B cell (primary cell): Measurements from ENCODE around the gene ANKFN1. TPM values are rescaled to one million over a fixed set of nuclear protein-coding genes. Genes with fewer than 3 reads are reported as not detected.

Experiments
- ATAC-seq: fragments of 200-7000 bp; cut with Tn5 transposase; one replicate; pipeline ENCODE4 v1.10.0; 2021; ENCODE audit warnings: low read depth, mild to moderate bottlenecking, moderate number of reproducible peaks, moderate library complexity
- CTCF ChIA-PET: fragments of 350-600 bp; sonication (Branson Sonifier 250); formaldehyde crosslinking; loops from one replicate; lab custom pipeline; 2021; ENCODE audit warnings: antibody characterized with exemption, inconsistent platforms; lab: Charles Lee
- POLR2A ChIA-PET: fragments of 350-600 bp; sonication (Branson Sonifier 250); formaldehyde crosslinking; loops from one replicate; lab custom pipeline; 2021; ENCODE audit warnings: antibody characterized with exemption; lab: Charles Lee
- DNase-seq: peaks from one replicate; pipeline ENCODE4 v3.0.0; 2013
- H2AFZ ChIP-seq: 2 replicates; pipeline ENCODE4 v1.6.1; 2012; ENCODE audit warnings: mild to moderate bottlenecking, low read depth, low read length; ENCODE audit not compliant: insufficient read depth, poor library complexity, severe bottlenecking
- H3K27ac ChIP-seq, 2 donors: 1 replicate in 1 of 2; 2 replicates in 1 of 2; pipeline ENCODE4 v1.5.1; 2012 to 2013; ENCODE audit warnings: low read length in 2 of 2, mild to moderate bottlenecking in 2 of 2, moderate library complexity in 1 of 2
- H3K27me3 ChIP-seq, 4 experiments: fragments of 200-600 bp in 1 of 4; sonication (generic) in 1 of 4; replicated peaks in 1 of 4; 1 replicate in 2 of 4; 2 replicates in 2 of 4; pipeline versions ENCODE4 v1.6.1 to v1.7.0; 2013 to 2016; ENCODE audit warnings: low read length in 3 of 4, mild to moderate bottlenecking in 2 of 4, mixed read lengths in 1 of 4, moderate library complexity in 1 of 4; ENCODE audit not compliant: insufficient read depth in 4 of 4, control insufficient read depth in 3 of 4; ENCODE audit errors: control extremely low read depth in 1 of 4
- H3K36me3 ChIP-seq, 2 experiments: replicated peaks in 1 of 2; 1 replicate in 1 of 2; 2 replicates in 1 of 2; pipeline versions ENCODE4 v1.6.1 to v1.7.1; 2013; ENCODE audit warnings: low read length in 1 of 2; ENCODE audit not compliant: insufficient read depth in 2 of 2, control insufficient read depth in 1 of 2; ENCODE audit errors: control extremely low read depth in 1 of 2, extremely low read depth in 1 of 2
- H3K4me1 ChIP-seq, 2 donors: fragments of 200-600 bp in 1 of 2; sonication (generic) in 1 of 2; 1 replicate in 1 of 2; 2 replicates in 1 of 2; pipeline versions ENCODE4 v1.5.1 to v1.6.1; 2013 to 2017; ENCODE audit warnings: low read length in 2 of 2; ENCODE audit not compliant: control insufficient read depth in 2 of 2, insufficient read depth in 2 of 2
- H3K4me2 ChIP-seq: replicated peaks from 2 replicates; pipeline ENCODE3; 2012; ENCODE audit warnings: mild to moderate bottlenecking, low read depth, low read length; ENCODE audit not compliant: poor library complexity, severe bottlenecking
- H3K4me3 ChIP-seq, 5 experiments: fragments of 200-600 bp in 1 of 5; sonication (generic) in 1 of 5; 1 replicate in 3 of 5; 2 replicates in 2 of 5; pipeline versions ENCODE4 v1.5.1 to v1.7.0; 2011 to 2016; ENCODE audit warnings: low read length in 4 of 5, mild to moderate bottlenecking in 4 of 5, low read depth in 2 of 5, control low read depth in 1 of 5, moderate library complexity in 1 of 5; ENCODE audit not compliant: insufficient read depth in 1 of 5; ENCODE audit errors: control extremely low read depth in 1 of 5, extremely low read depth in 1 of 5
- H3K79me2 ChIP-seq: fragments of 200-600 bp; sonication (generic); one replicate; pipeline ENCODE4 v1.6.0; 2016; ENCODE audit warnings: low read length; ENCODE audit not compliant: control insufficient read depth, insufficient read depth
- H3K9ac ChIP-seq: fragments of 200-600 bp; sonication (generic); 2 replicates; pipeline ENCODE4 v1.6.1; 2017; ENCODE audit warnings: mild to moderate bottlenecking, low read length, moderate library complexity
- H3K9me3 ChIP-seq, 3 donors: one replicate each; pipeline versions ENCODE4 v1.6.1 to v1.7.1; 2013; ENCODE audit warnings: low read length in 2 of 3; ENCODE audit not compliant: control insufficient read depth in 2 of 3, insufficient read depth in 1 of 3; ENCODE audit errors: control extremely low read depth in 1 of 3
- H4K20me1 ChIP-seq: 2 replicates; pipeline ENCODE4 v1.6.0; 2012; ENCODE audit warnings: mild to moderate bottlenecking, low read length; ENCODE audit not compliant: insufficient read depth, control insufficient read depth, poor library complexity, severe bottlenecking
- H3K27ac Mint-ChIP-seq: one replicate; pipeline ENCODE4 v1.8.0; 2021; ENCODE audit warnings: mixed read lengths
- H3K27me3 Mint-ChIP-seq: one replicate; pipeline ENCODE4 v1.8.0; 2021; ENCODE audit warnings: mixed read lengths
- H3K4me1 Mint-ChIP-seq: one replicate; pipeline ENCODE4 v1.8.0; 2021; ENCODE audit warnings: mixed read lengths
- H3K4me3 Mint-ChIP-seq: one replicate; pipeline ENCODE4 v1.8.0; 2021; ENCODE audit warnings: mixed read lengths
- H3K9me3 Mint-ChIP-seq: one replicate; pipeline ENCODE4 v1.8.0; 2022; ENCODE audit warnings: mixed read lengths; ENCODE audit not compliant: insufficient read depth
- EZH2 ChIP-seq: IDR thresholded peaks from 2 replicates; pipeline ENCODE4 v1.6.1; 2012; ENCODE audit warnings: borderline replicate concordance, low read depth, mild to moderate bottlenecking, moderate library complexity, low read length; ENCODE audit not compliant: insufficient read depth, poor library complexity, severe bottlenecking
- whole genome bisulfite sequencing: methylation state at CpG from one replicate; pipeline ENCODE4 v1.1.5; 2013; ENCODE audit warnings: missing lambda C conversion rate; ENCODE audit not compliant: insufficient coverage; 5-methylcytosine and 5-hydroxymethylcytosine counted together
- intact Hi-C: fragments of 100-400 bp; cut with micrococcal nuclease; formaldehyde crosslinking; loops from one replicate; pipeline ENCODE4 v1.10.0; 2022
- polyA plus RNA-seq: library from polyadenylated mRNA; depleted of rRNA; stranded (reverse); fragments of >200 nt; gene quantifications from 2 replicates; pipeline ENCODE4 v1.2.3, GENCODE V29; 2012
- total RNA-seq, 2 donors: library from RNA; stranded (reverse); fragments of 120-200 nt in 1 of 2; gene quantifications; 1 replicate in 1 of 2; 2 replicates in 1 of 2; pipeline versions ENCODE4 v1.2.3 to v1.2.4, GENCODE V29; 2013 to 2022
- TF ChIP-seq, protein P1 (sequence below): fragments of 200-600 bp; IDR thresholded peaks from one replicate; pipeline ENCODE4 v1.8.0; 2022; ENCODE audit warnings: antibody characterized with exemption, mild to moderate bottlenecking

ANKFN1 gene
- total and polyA plus RNA-seq, 2 donors (not counting 1 experiment from before 2014, with no cell fraction given): not detected

DNA sequence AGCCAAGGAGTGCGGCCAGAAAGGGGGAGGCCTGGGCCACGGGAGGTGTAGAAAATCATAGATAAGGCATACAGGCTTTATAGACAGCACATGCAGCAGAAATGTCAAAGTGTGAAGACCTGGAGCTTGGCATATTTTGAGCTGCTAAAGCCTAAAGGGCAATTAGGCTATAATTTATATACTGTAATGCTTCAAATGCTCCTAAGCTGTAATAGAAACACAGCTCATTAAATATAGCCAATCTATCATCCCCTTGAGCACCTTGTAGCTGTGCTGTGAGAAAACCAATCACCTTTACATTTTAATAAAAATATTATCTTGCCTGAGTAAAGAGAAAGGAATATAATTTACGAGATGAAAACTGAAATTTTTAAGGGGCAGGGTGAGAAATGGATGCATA is 342.3 kb downstream of the ANKFN1 start:
- no peak overlapping the region for H3K4me2 ChIP-seq
- H3K36me3 ChIP-seq: no peaks in the 10 kb centered on the region
- H3K27me3 ChIP-seq: peaks cover 0 to 3% (median 0%) of the 10 kb centered on the region in 4 experiments
- intact Hi-C loops: no loop called here
- 100% methylated on average over 1 of the region's 3 CpGs for WGBS
- H3K79me2 ChIP-seq: no peaks in the 10 kb centered on the region
- TF ChIP-seq, protein P1, sequence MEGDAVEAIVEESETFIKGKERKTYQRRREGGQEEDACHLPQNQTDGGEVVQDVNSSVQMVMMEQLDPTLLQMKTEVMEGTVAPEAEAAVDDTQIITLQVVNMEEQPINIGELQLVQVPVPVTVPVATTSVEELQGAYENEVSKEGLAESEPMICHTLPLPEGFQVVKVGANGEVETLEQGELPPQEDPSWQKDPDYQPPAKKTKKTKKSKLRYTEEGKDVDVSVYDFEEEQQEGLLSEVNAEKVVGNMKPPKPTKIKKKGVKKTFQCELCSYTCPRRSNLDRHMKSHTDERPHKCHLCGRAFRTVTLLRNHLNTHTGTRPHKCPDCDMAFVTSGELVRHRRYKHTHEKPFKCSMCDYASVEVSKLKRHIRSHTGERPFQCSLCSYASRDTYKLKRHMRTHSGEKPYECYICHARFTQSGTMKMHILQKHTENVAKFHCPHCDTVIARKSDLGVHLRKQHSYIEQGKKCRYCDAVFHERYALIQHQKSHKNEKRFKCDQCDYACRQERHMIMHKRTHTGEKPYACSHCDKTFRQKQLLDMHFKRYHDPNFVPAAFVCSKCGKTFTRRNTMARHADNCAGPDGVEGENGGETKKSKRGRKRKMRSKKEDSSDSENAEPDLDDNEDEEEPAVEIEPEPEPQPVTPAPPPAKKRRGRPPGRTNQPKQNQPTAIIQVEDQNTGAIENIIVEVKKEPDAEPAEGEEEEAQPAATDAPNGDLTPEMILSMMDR: no peak
- TF ChIP-seq EZH2: no peak
- ATAC-seq (no peak), DNase-seq (no peak)
- H3K9ac ChIP-seq: no peak overlapping the region
- Mint-ChIP-seq H3K9me3 (no peaks in the 10 kb centered on the region), H3K27me3 (peaks cover 6% of the 10 kb centered on the region), H3K4me1 (no peaks in the 10 kb centered on the region), H3K27ac (no peak overlapping the region), H3K4me3 (no peak overlapping the region)
- POLR2A ChIA-PET: no interaction called here
- H3K27ac ChIP-seq: no peak overlapping the region
- H3K9me3 ChIP-seq: no peaks in the 10 kb centered on the region
- H3K4me1 ChIP-seq: no peaks in the 10 kb centered on the region
- CTCF ChIA-PET: no interaction called here
- no peak overlapping the region for H3K4me3 ChIP-seq
- no peaks in the 10 kb centered on the region for H4K20me1 ChIP-seq
- H2AFZ ChIP-seq: no peak overlapping the region

- Histone ChIP-seq H3K4me1 (no peaks in the 10 kb centered on the region), H3K9me3 (no peaks in the 10 kb centered on the region), H4K20me1 (no peaks in the 10 kb centered on the region), H3K4me2 (no peak overlapping the region), H3K36me3 (no peaks in the 10 kb centered on the region), H3K79me2 (no peaks in the 10 kb centered on the region), H3K27me3 (peaks cover 0 to 3% (median 0%) of the 10 kb centered on the region in 4 experiments), H3K4me3 (no peak overlapping the region), H3K9ac (no peak overlapping the region), H3K27ac (no peak overlapping the region), H2AFZ (no peak overlapping the region)
- intact Hi-C loops: no loop called here
- CTCF ChIA-PET: no interaction called here
- no peak for DNase-seq
- Mint-ChIP-seq H3K27me3 (peaks cover 3% of the 10 kb centered on the region), H3K27ac (no peak overlapping the region), H3K4me3 (no peak overlapping the region), H3K9me3 (no peaks in the 10 kb centered on the region), H3K4me1 (no peaks in the 10 kb centered on the region)
- POLR2A ChIA-PET: no interaction called here
- WGBS: no CpG with 5 or more reads among the region's 2 CpGs
- TF ChIP-seq, protein P1: no peak
- TF ChIP-seq EZH2: no peak
- ATAC-seq: no peak
Measured at GRCh38 chr17:56497132-56497531, 343.9 kb downstream of the ANKFN1 start.
